ENCODE measurements around the gene FKBP1B. TPM values are rescaled to one million over a fixed set of nuclear protein-coding genes. Genes with fewer than 3 reads are reported as not detected.

FKBP1B gene
- total RNA-seq, 1 experiment from 2014 or later: 2.1 TPM

GRCh38 chr2:24104110-24104650 is 54.6 kb downstream of the FKBP1B start:
- intact Hi-C loops (cut with micrococcal nuclease): no loop called here
- no peak overlapping the region for H3K27ac ChIP-seq (ENCODE audit: low read length)
- H3K4me3 ChIP-seq (ENCODE audit: low read length): no peak overlapping the region
- no peaks in the 10 kb centered on the region for H3F3A ChIP-seq (ENCODE audit: low read length, unreplicated experiment)
- H2AFZ ChIP-seq (ENCODE audit: low read length): no peak overlapping the region
- ATAC-seq (no peak), DNase-seq (no peak)
- no peaks in the 10 kb centered on the region for H3K9me3 ChIP-seq (ENCODE audit: low read length)
- TF ChIP-seq CTCF (conservative IDR thresholded peaks at IDR 0.05; ENCODE audit: low read depth, low read length) (no peak), EZH2phosphoT487 (IDR thresholded peaks at IDR 0.05; ENCODE audit: borderline replicate concordance, low read length) (no peak), EZH2 (IDR thresholded peaks at IDR 0.05; ENCODE audit: low read length, unreplicated experiment) (no peak)
- no peaks in the 10 kb centered on the region for H3K9me2 ChIP-seq (replicated peaks; ENCODE audit: low read length)
- no TSS peak for BruUV-seq (replicated peaks)
- POLR2A ChIA-PET (ENCODE audit: unreplicated experiment): no interaction called here
- H3K79me2 ChIP-seq (ENCODE audit: low read length): no peaks in the 10 kb centered on the region
- no peaks in the 10 kb centered on the region for H3K27me3 ChIP-seq (ENCODE audit: low read length)
- H3K4me2 ChIP-seq (ENCODE audit: low read length): no peak overlapping the region
- CTCF ChIA-PET: no interaction called here
- H4K20me1 ChIP-seq (ENCODE audit: low read length): no peaks in the 10 kb centered on the region
- H3K9ac ChIP-seq (ENCODE audit: low read length): no peak overlapping the region
- no peaks in the 10 kb centered on the region for H3K36me3 ChIP-seq (ENCODE audit: low read depth, low read length)
- H3K4me1 ChIP-seq (ENCODE audit: insufficient read depth, low read length): no peaks in the 10 kb centered on the region

GRCh38 chr2:24104906-24105305 is 55.4 kb downstream of the FKBP1B start:
- TF ChIP-seq EZH2phosphoT487 (IDR thresholded peaks at IDR 0.05; ENCODE audit: borderline replicate concordance, low read length) (no peak), CTCF (conservative IDR thresholded peaks at IDR 0.05; ENCODE audit: low read depth, low read length) (no peak), EZH2 (IDR thresholded peaks at IDR 0.05; ENCODE audit: low read length, unreplicated experiment) (no peak)
- Histone ChIP-seq H3K27me3 (ENCODE audit: low read length) (no peaks in the 10 kb centered on the region), H4K20me1 (ENCODE audit: low read length) (no peaks in the 10 kb centered on the region), H3K27ac (ENCODE audit: low read length) (no peak overlapping the region), H2AFZ (ENCODE audit: low read length) (no peak overlapping the region), H3K79me2 (ENCODE audit: low read length) (no peaks in the 10 kb centered on the region), H3K9ac (ENCODE audit: low read length) (no peak overlapping the region), H3K4me2 (ENCODE audit: low read length) (no peak overlapping the region), H3K36me3 (ENCODE audit: low read depth, low read length) (no peaks in the 10 kb centered on the region), H3F3A (ENCODE audit: low read length, unreplicated experiment) (no peaks in the 10 kb centered on the region), H3K4me3 (ENCODE audit: low read length) (no peak overlapping the region), H3K4me1 (ENCODE audit: insufficient read depth, low read length) (no peaks in the 10 kb centered on the region), H3K9me2 (replicated peaks; ENCODE audit: low read length) (no peaks in the 10 kb centered on the region), H3K9me3 (ENCODE audit: low read length) (no peaks in the 10 kb centered on the region)
- ATAC-seq (no peak), DNase-seq (no peak)
- intact Hi-C loops (cut with micrococcal nuclease): no loop called here
- ChIA-PET CTCF (no interaction called here), POLR2A (ENCODE audit: unreplicated experiment) (interaction anchor here (0.6 kb wide), 1 partner anchor 18 kb away, joined by 5 read pairs; no protein-coding TSS in a partner anchor)
- no TSS peak for BruUV-seq (replicated peaks)

DNA sequence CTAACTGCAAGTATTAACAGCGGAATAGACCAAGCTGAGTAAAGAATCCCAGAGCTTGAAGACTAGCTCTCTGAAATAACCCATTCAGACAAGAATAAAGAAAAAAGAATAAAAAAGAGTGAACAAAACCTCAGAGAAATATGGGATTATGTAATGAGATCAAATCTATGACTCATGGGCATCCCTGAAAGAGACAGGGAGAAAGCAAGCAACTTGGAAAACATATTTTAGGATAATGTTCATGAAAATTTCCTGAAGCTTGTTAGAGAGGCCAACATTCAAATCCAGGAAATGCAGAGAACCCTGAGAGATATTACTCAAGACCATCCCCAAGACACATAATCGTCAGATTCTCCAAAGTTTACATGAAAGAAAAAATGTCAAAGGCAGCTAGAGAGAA is 56.3 kb downstream of the FKBP1B start:
- H4K20me1 ChIP-seq (ENCODE audit: low read length): no peaks in the 10 kb centered on the region
- no peak overlapping the region for H3K27ac ChIP-seq (ENCODE audit: low read length)
- no peak for TF ChIP-seq EZH2phosphoT487 (IDR thresholded peaks at IDR 0.05; ENCODE audit: borderline replicate concordance, low read length)
- no peak for TF ChIP-seq CTCF (conservative IDR thresholded peaks at IDR 0.05; ENCODE audit: low read depth, low read length)
- TF ChIP-seq EZH2 (IDR thresholded peaks at IDR 0.05; ENCODE audit: low read length, unreplicated experiment): no peak
- no peak for ATAC-seq
- ChIA-PET CTCF (no interaction called here), POLR2A (ENCODE audit: unreplicated experiment) (no interaction called here)
- intact Hi-C loops (cut with micrococcal nuclease): no loop called here
- no peaks in the 10 kb centered on the region for H3F3A ChIP-seq (ENCODE audit: low read length, unreplicated experiment)
- no peak for DNase-seq
- no peaks in the 10 kb centered on the region for H3K27me3 ChIP-seq (ENCODE audit: low read length)
- no peaks in the 10 kb centered on the region for H3K9me2 ChIP-seq (replicated peaks; ENCODE audit: low read length)
- H3K9me3 ChIP-seq (ENCODE audit: low read length): no peaks in the 10 kb centered on the region
- no peak overlapping the region for H2AFZ ChIP-seq (ENCODE audit: low read length)
- peaks cover under 1% of the 10 kb centered on the region; the same call in 1 of the 2 replicates for H3K4me1 ChIP-seq (ENCODE audit: insufficient read depth, low read length)
- no peak overlapping the region for H3K4me3 ChIP-seq (ENCODE audit: low read length)
- H3K36me3 ChIP-seq (ENCODE audit: low read depth, low read length): no peaks in the 10 kb centered on the region
- H3K4me2 ChIP-seq (ENCODE audit: low read length): no peak overlapping the region
- H3K79me2 ChIP-seq (ENCODE audit: low read length): no peaks in the 10 kb centered on the region
- no TSS peak for BruUV-seq (replicated peaks)
- H3K9ac ChIP-seq (ENCODE audit: low read length): no peak overlapping the region

Measured in PC-3 (cell line).